GM21526 (cell line): Measurements from ENCODE around the gene HIVEP1.
"Not testable (repeated sequence)": the region's sequence is repeated elsewhere in the genome, so short reads cannot be mapped to it uniquely, and the experiment has no call there.

Source experiments
- ATAC-seq: cut with Tn5 transposase; IDR thresholded peaks from one replicate; pipeline ENCODE4 v1.9.1; 2021; ENCODE audit warnings: moderate library complexity; ENCODE audit not compliant: unreplicated experiment, low FRiP score

HIVEP1 gene

GRCh38 chr6:12077021-12077710 lies 65.1 kb downstream of the HIVEP1 start:
- ATAC-seq = no peak

DNA sequence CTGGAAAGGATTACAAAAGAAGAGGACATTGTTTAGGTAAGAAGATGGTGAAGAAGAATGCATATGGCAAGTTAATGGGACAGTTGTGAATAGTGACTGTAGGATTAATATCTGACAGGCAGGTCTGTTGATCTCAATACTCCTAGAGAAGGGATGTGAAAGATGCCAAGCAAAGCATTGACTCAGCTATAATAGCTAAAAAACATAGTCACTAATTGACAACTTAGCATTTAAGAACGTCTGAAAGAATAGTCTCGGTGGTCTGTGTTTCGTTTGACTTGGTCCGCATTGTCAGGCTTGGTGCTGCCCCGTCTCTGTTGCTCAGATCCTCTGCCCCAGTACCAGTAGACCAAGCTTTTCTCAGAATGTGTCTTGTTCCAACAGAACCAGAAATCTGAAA lies 65.9 kb downstream of the HIVEP1 start:
- ATAC-seq = no peak

DNA sequence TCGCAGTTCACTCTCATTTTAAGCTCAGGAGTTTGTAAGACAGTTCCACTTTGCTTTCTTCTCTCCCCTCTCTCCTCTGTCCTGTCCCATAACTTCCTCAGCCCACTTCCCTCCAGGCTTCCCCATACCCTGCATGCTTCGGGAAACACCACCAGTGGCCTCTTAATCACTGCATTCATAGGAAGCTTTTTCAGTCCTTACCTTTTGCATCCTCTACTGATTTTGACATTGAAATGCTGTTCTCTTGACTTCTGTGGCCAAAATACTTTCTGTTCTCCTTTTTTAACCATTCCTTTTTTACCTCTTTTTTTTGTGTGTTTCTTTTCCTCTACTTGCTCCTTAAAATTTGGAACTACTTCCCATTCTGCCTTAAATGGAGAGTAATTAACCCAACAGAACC lies 69.7 kb downstream of the HIVEP1 start:
- ATAC-seq = no peak

- no peak for ATAC-seq
Observed at GRCh38 chr6:12082368-12082767, 70.3 kb downstream of the HIVEP1 start.

DNA sequence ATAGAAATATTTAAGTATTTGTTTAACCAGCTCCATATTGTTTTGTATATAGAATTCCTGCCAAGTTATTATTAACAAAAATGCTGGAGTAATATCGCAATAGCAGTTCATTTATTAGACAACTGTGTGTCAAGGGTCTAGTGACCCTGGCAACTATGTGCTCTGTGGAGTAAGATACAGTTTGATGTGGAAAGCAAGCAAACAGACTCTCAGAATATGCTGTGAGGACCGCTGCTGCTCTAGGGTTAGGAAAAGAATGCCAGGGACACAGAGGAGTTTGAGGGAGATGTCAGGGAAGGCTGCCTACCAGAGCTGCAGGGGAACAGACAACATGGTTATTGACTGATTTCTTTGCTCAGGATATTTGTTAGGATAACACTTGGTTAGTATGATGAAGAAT lies 71.2 kb downstream of the HIVEP1 start:
- no peak for ATAC-seq

- ATAC-seq = no peak
Observed at GRCh38 chr6:12083763-12084162, 71.7 kb downstream of the HIVEP1 start.

DNA sequence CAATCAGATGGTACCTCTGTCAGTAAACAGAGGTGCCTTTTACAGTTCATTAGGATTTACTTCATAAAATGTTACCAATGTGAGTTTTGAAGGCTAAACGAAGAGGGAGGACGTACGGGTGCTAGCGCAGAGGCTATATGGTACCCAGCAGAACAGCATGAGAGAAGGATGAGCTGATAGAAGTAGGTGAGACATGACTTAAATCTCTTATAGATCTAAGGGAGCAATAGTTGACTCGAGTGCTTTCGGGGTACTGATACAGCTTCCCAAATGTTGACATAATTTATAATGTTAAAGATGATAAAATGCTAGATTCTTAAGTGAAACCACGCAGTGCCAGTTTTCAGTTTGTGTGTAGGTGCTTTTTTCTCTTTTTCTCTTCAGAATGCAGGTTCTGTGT lies 72.6 kb downstream of the HIVEP1 start:
- ATAC-seq = no peak

- no peak for ATAC-seq
Observed at GRCh38 chr6:12088531-12088930, 76.4 kb downstream of the HIVEP1 start.

- ATAC-seq = no peak
Observed at GRCh38 chr6:12090714-12091113, 78.6 kb downstream of the HIVEP1 start.

DNA sequence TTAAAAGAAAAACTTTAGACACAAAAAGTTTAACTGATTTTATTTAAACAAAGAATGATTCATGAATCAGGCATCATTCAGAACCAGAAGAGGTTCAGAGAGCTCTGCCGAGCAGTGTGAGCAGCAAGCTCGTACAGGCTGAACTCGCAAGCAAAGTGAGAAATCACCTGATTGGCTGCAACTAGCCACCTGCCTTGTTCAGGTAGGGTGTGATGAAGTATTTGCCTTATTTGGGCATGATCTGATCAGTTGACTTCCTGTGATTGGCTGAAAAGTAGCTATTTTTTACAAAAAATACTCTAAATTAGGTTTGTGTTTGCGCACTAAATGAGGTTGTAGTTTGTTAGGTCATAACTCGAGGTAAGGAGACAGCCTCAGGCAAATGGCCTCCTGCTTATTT lies 80.7 kb downstream of the HIVEP1 start:
- ATAC-seq = no peak

DNA sequence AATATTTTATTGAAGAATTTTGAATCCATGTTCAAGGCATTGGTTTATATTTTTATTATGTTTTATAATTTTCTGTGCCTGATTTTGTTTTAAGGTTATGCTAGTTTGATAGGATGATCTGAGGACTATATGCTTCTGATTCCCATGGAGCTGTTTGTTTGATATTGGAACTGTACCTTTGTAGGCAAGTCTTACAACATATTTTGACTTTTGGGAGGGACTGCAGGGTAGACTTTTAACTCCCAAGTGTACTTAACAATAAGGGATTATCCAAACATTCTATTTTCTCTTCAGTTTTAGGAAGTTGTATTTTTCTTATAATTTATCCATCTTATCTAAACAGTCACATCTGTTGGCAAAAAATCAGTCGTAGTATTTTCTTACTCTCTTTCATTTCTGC lies 82.6 kb downstream of the HIVEP1 start:
- no peak for ATAC-seq

DNA sequence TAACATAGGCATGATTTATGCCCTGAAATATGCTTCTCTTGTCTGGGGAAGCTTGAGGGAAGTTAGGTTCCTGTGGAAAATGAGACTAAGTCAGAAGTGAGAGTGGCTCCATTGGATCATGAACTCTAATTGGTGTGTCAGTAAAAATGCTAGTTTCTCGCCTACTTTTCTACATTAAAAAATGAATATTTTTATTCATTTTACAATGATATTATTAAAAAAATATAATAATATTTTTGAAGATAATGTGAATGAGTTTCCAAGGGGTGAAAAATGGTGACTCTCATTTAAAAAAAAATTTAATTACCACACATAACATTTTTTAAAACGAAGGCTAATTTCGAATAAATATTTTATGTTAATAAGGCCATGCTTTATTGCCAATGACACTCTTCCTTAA lies 84.2 kb downstream of the HIVEP1 start:
- no peak for ATAC-seq

DNA sequence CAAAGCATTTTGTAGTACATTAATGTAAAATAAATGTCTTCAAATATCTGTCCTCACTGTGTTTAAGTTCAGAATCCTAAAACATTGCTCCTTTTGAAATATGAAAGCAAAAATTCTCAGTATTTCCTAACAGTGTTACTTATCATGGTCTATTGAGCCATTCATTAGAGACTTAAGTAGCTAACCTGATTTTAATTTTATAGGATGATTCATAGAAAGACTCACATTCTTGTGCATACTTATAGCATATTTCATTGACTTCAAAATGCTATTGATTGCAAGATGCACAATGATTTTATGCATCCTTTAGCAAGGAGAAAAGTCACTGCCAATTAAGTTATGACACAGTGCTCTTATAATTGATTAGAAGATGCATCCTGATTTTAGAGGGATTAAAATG lies 85.7 kb downstream of the HIVEP1 start:
- no peak for ATAC-seq

GRCh38 chr6:12099623-12100338 lies 87.7 kb downstream of the HIVEP1 start:
- ATAC-seq = no peak

DNA sequence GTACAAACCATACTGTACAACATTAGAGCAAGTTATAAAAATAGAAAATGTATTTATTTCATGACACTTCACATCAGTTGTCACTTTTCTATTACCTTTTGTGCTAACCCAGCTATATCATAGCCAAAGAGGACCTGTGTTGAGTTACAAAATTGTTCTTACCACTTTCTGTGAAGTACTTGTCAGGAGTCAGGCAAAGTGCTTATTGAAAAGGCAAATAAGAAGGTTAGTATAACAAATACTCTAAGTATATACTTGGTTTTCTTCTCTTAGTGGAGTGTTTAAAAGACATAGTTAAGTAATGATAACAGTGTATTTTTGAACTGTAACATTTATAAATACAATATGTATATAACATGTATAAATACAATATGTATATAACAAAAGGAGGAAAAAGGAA lies 88.9 kb downstream of the HIVEP1 start:
- no peak for ATAC-seq

- ATAC-seq = no peak
Observed at GRCh38 chr6:12101653-12102312, 89.7 kb downstream of the HIVEP1 start.

GRCh38 chr6:12102350-12102749 lies 90.2 kb downstream of the HIVEP1 start:
- no peak for ATAC-seq

DNA sequence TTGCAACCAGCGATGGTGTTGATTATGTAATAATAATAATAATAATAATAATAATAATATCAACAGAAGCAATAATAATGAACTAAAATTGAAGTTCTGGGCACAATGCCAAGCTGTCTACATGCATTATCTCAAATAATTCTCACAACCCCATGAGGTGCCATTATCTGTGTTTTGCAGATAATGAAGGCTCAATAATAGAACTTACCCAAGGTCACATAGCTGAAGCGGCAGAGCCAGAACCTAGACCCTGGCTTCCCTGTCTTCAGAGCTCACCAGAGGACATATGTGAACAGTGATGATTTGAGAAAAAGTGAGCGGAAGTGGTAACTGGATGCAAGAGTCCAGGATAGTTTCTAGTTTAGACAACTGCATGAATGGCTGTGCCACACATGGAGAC lies 91.0 kb downstream of the HIVEP1 start:
- ATAC-seq = no peak

DNA sequence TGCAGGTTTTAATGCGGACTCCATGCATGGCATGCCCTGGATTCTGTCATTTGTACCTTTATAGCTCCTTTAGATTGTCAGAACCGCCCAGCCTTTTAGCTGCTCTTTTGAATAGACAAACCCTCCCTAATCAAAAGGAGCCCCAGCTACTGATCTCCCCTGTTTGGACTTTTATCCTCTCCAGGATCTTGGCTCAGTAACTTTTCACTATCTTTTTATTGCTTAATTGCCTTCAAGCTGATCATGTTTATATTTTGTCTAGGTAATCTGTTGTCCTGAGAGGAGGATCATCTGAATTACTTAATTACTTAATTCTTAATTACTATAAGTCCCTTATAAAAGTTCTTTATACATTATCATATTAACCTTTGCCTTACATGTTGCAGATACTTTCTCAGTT lies 93.2 kb downstream of the HIVEP1 start:
- ATAC-seq = no peak

DNA sequence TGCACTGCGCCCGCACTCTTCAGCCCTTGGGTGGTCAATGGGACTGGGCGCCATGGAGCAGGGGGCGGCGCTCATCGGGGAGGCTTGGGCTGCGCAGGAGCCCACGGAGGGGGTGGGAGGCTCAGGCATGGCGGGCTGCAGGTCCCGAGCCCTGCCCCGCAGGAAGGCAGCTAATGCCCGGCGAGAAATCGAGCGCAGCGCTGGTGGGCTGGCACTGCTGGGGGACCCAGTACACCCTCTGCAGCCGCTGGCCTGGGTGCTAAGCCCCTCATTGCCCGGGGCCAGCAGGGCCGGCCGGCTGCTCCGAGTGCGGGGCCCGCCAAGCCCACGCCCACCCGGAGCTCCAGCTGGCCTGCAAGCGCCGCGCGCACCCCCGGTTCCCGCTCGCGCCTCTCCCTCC lies 96.3 kb downstream of the HIVEP1 start:
- ATAC-seq = not testable (repeated sequence)

- ATAC-seq = no peak
Observed at GRCh38 chr6:12110523-12111362, 98.6 kb downstream of the HIVEP1 start.
